ENCODE measurements around the gene GAREM1.

Gene GAREM1

DNA sequence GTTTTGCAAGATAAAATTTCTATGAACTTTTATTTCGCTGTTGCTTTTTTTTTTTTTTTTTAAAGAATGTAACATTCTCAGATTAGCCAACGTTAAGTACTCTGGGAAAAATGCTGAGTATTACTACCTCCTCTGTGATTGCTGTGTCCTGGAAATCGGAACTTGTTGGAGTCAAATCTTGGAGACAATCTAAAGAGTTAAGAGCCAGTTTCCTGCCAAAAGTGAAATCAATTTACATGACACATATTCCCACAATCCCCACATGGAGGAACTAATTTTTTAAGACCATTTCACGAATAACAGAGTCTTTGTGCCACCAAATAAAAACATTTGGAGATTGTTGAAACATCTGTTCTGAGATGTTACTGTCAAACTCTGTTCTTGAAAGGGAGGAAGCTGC, 153.0 kb downstream of the GAREM1 start:
- Histone ChIP-seq H3K4me1 (ENCODE audit: control insufficient read depth, insufficient read depth, low read length) (peaks cover 35% of the 10 kb centered on the region), H3K27me3 (ENCODE audit: control insufficient read depth, insufficient read depth, low read length) (no peaks in the 10 kb centered on the region), H3K4me3 (ENCODE audit: low read length) (peak overlapping the region; percentile 21), H3K9me3 (replicated peaks; ENCODE audit: low read length) (no peaks in the 10 kb centered on the region), H3K4me2 (ENCODE audit: low read length) (peak overlapping the region; percentile 70), H3K36me3 (ENCODE audit: insufficient read depth, low read length) (no peaks in the 10 kb centered on the region), H3K9ac (ENCODE audit: low read depth, low read length) (peak overlapping the region; percentile 68)

DNA sequence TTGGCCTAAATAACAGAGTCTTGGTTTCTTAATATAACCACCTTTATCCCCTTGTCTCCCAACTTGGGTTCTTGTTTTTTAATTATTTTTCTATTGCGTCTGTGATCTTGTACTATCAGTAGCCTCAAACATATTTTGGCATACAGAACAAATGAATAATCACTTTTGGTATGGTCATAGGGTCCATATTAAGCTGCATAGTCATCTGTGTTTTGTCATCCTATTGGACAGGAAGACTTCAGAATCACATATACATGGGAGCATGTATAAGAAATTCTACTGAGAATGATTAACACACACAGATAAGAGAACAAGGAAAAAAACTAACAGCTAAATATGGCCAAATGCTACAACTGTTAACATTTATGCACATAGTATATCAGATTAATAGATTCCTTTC, 154.8 kb downstream of the GAREM1 start:
- H3K9ac ChIP-seq (ENCODE audit: low read depth, low read length) = no peak overlapping the region
- no peaks in the 10 kb centered on the region for H3K9me3 ChIP-seq (replicated peaks; ENCODE audit: low read length)
- H3K36me3 ChIP-seq (ENCODE audit: insufficient read depth, low read length) = no peaks in the 10 kb centered on the region
- no peak overlapping the region for H3K4me2 ChIP-seq (ENCODE audit: low read length)
- peaks cover 35% of the 10 kb centered on the region for H3K4me1 ChIP-seq (ENCODE audit: control insufficient read depth, insufficient read depth, low read length)
- H3K4me3 ChIP-seq (ENCODE audit: low read length) = no peak overlapping the region
- no peaks in the 10 kb centered on the region for H3K27me3 ChIP-seq (ENCODE audit: control insufficient read depth, insufficient read depth, low read length)

DNA sequence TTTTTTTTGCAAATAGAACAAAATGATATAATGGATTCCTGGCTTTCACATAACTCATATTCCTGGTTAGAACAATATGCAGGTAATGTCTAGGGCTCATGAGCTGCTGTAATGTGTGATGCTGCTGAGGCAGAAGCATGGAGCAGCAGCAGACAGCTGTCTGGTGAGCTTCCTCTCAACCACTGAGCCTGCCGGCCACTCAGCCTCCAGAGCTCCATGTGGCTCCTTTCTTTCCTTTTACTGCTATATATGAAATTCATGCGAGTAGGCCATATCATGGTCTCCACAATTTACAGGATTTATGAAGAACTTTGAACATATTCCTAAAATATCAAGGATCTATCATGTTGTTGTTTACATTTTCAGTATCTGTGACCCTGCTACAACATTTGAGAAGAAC, 159.9 kb downstream of the GAREM1 start:
- Histone ChIP-seq H3K4me2 (ENCODE audit: low read length) (no peak overlapping the region), H3K36me3 (ENCODE audit: insufficient read depth, low read length) (no peaks in the 10 kb centered on the region), H3K27me3 (ENCODE audit: control insufficient read depth, insufficient read depth, low read length) (no peaks in the 10 kb centered on the region), H3K4me1 (ENCODE audit: control insufficient read depth, insufficient read depth, low read length) (peaks cover 19% of the 10 kb centered on the region), H3K9me3 (replicated peaks; ENCODE audit: low read length) (no peaks in the 10 kb centered on the region), H3K9ac (ENCODE audit: low read depth, low read length) (no peak overlapping the region), H3K4me3 (ENCODE audit: low read length) (no peak overlapping the region)

DNA sequence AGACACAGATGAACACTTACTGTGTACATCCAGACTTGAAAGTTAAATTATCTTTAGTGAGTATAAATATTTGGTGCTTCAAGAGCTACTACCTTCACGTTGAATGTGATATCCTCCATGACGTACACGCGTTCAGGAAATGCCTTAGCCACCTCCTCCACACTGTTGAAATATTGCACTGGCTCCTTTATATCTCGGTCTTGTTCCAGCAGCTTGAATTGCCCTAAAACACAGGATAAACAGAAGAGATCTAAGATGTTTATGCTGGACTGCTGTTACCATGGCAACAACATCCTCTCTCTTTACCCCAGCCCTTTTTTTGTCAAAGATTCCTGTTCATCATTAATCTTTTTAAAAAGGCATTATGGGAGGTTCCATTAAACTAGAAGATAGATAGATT, 160.6 kb downstream of the GAREM1 start:
- no peak overlapping the region for H3K4me2 ChIP-seq (ENCODE audit: low read length)
- H3K9me3 ChIP-seq (replicated peaks; ENCODE audit: low read length) = no peaks in the 10 kb centered on the region
- H3K4me3 ChIP-seq (ENCODE audit: low read length) = no peak overlapping the region
- H3K9ac ChIP-seq (ENCODE audit: low read depth, low read length) = no peak overlapping the region
- no peaks in the 10 kb centered on the region for H3K36me3 ChIP-seq (ENCODE audit: insufficient read depth, low read length)
- H3K27me3 ChIP-seq (ENCODE audit: control insufficient read depth, insufficient read depth, low read length) = no peaks in the 10 kb centered on the region
- H3K4me1 ChIP-seq (ENCODE audit: control insufficient read depth, insufficient read depth, low read length) = peaks cover 15% of the 10 kb centered on the region

DNA sequence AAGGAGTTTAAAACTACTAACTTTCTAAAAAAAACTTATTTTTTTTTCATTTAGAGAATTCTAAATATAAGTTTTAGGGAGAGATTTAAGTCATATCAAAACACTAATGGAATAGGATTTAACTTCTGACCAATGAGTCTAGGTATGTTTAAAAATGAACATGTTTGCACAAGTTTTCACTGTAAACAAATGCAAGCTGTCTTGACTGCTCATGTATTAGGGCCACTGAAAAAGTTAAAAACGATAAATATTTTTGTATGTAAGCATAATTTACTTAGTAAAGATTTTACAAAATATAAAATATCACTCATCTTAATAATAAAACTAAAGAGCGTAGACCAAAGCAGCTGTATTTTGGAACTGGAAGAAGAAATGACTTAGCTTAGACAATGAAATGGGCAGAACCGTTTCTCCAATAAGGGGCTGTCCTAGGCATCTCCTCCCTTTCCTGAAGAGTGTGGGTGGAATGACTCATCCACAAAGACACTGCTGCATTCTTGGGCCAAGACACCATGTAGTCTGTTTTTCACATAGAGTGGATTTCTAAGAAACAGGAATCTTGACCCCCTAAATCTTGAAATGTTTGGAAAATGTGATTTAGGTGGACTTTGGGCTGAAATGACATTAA, 162.1 kb downstream of the GAREM1 start:
- no peak overlapping the region for H3K4me3 ChIP-seq (ENCODE audit: low read length)
- H3K4me2 ChIP-seq (ENCODE audit: low read length) = peak overlapping the region; percentile 70
- peak overlapping the region; percentile 28 for H3K9ac ChIP-seq (ENCODE audit: low read depth, low read length)
- peaks cover 15% of the 10 kb centered on the region for H3K4me1 ChIP-seq (ENCODE audit: control insufficient read depth, insufficient read depth, low read length)
- H3K36me3 ChIP-seq (ENCODE audit: insufficient read depth, low read length) = no peaks in the 10 kb centered on the region
- H3K27me3 ChIP-seq (ENCODE audit: control insufficient read depth, insufficient read depth, low read length) = no peaks in the 10 kb centered on the region
- H3K9me3 ChIP-seq (replicated peaks; ENCODE audit: low read length) = no peaks in the 10 kb centered on the region

DNA sequence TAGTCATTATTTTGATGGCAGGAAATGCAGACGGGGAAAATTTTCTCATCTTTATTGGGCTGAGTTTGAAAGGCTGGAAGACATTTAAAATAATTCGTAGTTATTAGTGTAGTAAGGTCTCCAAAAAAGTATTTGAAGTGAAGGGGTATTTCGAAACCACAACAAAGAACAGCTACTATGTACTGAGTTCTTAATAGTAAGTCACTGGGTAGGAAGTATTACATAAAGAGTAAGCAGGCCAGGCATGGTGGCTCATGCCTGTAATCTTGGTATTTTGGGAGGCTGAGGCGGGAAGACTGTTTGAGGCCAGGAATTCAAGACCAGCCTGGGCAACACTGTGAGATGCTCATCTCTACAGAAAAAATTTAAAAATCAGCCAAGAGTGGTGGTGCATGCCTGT, 167.3 kb downstream of the GAREM1 start:
- no peak overlapping the region for H3K4me2 ChIP-seq (ENCODE audit: low read length)
- no peak overlapping the region for H3K9ac ChIP-seq (ENCODE audit: low read depth, low read length)
- no peaks in the 10 kb centered on the region for H3K9me3 ChIP-seq (replicated peaks; ENCODE audit: low read length)
- H3K27me3 ChIP-seq (ENCODE audit: control insufficient read depth, insufficient read depth, low read length) = no peaks in the 10 kb centered on the region
- H3K4me3 ChIP-seq (ENCODE audit: low read length) = no peak overlapping the region
- H3K36me3 ChIP-seq (ENCODE audit: insufficient read depth, low read length) = no peaks in the 10 kb centered on the region
- H3K4me1 ChIP-seq (ENCODE audit: control insufficient read depth, insufficient read depth, low read length) = peaks cover 17% of the 10 kb centered on the region

DNA sequence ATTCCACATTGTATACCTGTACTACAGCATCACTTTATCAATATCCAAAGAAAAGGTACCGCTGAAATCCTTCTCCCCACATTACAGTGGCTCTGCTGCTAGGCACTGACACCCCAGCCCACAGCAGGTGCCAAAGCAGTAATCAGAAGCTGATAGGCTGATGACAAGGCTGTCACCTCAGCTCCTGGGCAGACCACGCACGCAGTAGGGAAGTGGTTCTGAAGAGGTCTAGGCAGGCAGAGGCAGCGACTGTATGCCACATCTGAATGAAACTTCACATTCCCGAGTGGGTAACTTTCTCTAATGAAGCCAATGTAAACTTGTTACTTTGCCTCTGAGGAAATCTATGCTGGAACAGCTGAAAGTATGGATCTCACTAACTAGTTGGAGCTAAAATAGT, 167.9 kb downstream of the GAREM1 start:
- Histone ChIP-seq H3K4me1 (ENCODE audit: control insufficient read depth, insufficient read depth, low read length) (peaks cover 19% of the 10 kb centered on the region), H3K9ac (ENCODE audit: low read depth, low read length) (no peak overlapping the region), H3K4me3 (ENCODE audit: low read length) (no peak overlapping the region), H3K36me3 (ENCODE audit: insufficient read depth, low read length) (no peaks in the 10 kb centered on the region), H3K9me3 (replicated peaks; ENCODE audit: low read length) (no peaks in the 10 kb centered on the region), H3K4me2 (ENCODE audit: low read length) (no peak overlapping the region), H3K27me3 (ENCODE audit: control insufficient read depth, insufficient read depth, low read length) (no peaks in the 10 kb centered on the region)

DNA sequence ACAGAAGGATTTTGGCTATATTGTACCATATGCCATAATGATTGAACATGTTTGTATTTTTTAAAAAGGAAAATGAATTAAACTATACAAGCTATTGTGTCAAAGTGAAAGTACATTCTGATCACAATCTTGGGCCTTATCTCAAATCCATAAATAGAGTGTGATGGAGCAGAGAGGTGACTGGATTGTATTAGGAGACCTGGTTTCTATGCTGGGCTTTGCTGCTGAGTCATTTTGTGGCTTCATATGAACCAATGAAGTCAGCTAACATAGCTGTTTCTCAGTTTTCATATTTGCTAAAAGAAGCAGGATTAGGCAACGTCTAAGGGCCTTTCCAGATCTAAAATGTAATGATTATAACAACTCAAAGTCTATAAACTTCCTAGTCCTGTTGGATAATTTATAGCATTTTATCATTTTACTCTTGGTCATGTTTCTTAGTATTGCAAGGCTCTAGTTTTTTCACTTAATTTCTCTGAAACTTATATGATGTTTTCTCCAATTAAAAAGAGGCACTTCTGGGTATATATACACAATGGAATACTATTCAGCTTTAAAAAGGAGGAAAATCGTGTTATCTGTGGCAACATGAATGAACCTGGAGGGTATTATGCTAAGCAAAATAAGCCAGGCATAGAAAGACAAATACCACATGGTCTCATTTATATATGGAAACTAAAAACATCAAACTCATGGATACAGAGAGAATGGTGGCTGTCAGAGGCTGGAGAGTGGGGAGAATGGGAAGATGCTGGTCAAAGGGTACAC, 168.5 kb downstream of the GAREM1 start:
- Histone ChIP-seq H3K27me3 (ENCODE audit: control insufficient read depth, insufficient read depth, low read length) (no peaks in the 10 kb centered on the region), H3K4me3 (ENCODE audit: low read length) (no peak overlapping the region), H3K4me1 (ENCODE audit: control insufficient read depth, insufficient read depth, low read length) (peaks cover 19% of the 10 kb centered on the region), H3K9ac (ENCODE audit: low read depth, low read length) (no peak overlapping the region), H3K9me3 (replicated peaks; ENCODE audit: low read length) (no peaks in the 10 kb centered on the region), H3K36me3 (ENCODE audit: insufficient read depth, low read length) (no peaks in the 10 kb centered on the region), H3K4me2 (ENCODE audit: low read length) (peak overlapping the region; percentile 62)

DNA sequence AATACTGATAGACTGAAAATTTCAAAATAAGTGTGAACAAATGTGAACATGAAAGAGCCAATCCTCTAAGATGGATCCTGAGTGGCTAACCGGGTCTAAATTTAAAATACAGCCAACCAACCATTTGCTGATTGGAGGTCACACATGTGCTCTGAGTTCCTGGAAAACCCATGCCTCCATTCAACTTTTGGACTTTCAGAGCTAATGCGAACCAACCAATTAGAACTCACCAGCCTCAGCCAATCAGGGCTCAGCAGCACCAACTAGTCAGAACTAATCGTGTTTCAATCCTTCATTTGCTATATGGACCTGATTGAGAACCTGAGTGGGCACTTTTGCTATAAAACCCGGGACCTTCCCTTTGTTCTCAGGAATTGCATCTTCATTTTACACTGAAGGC, 169.3 kb downstream of the GAREM1 start:
- no peaks in the 10 kb centered on the region for H3K27me3 ChIP-seq (ENCODE audit: control insufficient read depth, insufficient read depth, low read length)
- peaks cover 19% of the 10 kb centered on the region for H3K4me1 ChIP-seq (ENCODE audit: control insufficient read depth, insufficient read depth, low read length)
- no peak overlapping the region for H3K9ac ChIP-seq (ENCODE audit: low read depth, low read length)
- H3K4me2 ChIP-seq (ENCODE audit: low read length) = peak overlapping the region; percentile 0
- H3K4me3 ChIP-seq (ENCODE audit: low read length) = no peak overlapping the region
- no peaks in the 10 kb centered on the region for H3K36me3 ChIP-seq (ENCODE audit: insufficient read depth, low read length)
- no peaks in the 10 kb centered on the region for H3K9me3 ChIP-seq (replicated peaks; ENCODE audit: low read length)

DNA sequence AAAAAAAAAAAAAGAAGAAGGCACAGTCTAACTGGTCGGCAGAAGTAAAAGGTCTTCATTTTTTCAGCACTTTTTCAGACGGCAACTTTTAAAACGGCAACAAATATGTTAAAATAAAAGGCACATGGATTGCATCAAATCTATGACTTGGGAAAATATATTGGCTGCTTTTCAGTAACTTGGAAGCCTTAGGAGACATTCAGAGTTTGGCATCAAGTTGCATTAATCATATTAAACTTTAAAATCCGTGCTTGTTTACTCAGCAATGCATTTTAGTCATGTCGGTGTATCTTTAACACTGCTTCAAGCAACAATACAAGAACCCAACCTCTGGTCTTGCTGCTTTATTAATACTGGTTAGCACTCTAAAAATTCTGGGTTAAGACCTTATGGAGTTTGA, 169.8 kb downstream of the GAREM1 start:
- Histone ChIP-seq H3K9me3 (replicated peaks; ENCODE audit: low read length) (no peaks in the 10 kb centered on the region), H3K4me1 (ENCODE audit: control insufficient read depth, insufficient read depth, low read length) (peaks cover 19% of the 10 kb centered on the region), H3K9ac (ENCODE audit: low read depth, low read length) (no peak overlapping the region), H3K4me3 (ENCODE audit: low read length) (no peak overlapping the region), H3K27me3 (ENCODE audit: control insufficient read depth, insufficient read depth, low read length) (no peaks in the 10 kb centered on the region), H3K36me3 (ENCODE audit: insufficient read depth, low read length) (no peaks in the 10 kb centered on the region), H3K4me2 (ENCODE audit: low read length) (peak overlapping the region; percentile 0)

DNA sequence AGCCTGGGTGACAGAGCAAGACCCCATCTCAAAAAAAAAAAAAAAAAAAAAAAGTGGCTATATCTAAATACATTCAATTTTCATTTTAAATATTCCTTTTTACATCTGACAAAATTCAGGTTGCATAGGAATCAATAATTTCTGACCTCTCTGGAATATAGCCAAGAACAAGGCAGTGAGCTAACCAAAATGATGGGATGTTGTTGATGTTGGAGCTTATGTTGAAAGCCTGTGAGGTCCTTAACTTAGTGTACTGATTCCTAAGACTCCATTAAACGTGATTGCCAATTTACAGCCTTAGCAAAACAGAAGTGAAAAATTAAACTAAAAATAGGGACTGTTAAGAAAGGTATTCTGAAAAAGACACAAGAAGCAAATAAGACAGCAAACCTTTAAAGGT, 171.2 kb downstream of the GAREM1 start:
- Histone ChIP-seq H3K9me3 (replicated peaks; ENCODE audit: low read length) (no peaks in the 10 kb centered on the region), H3K4me1 (ENCODE audit: control insufficient read depth, insufficient read depth, low read length) (peaks cover 19% of the 10 kb centered on the region), H3K9ac (ENCODE audit: low read depth, low read length) (no peak overlapping the region), H3K4me3 (ENCODE audit: low read length) (no peak overlapping the region), H3K27me3 (ENCODE audit: control insufficient read depth, insufficient read depth, low read length) (no peaks in the 10 kb centered on the region), H3K4me2 (ENCODE audit: low read length) (no peak overlapping the region), H3K36me3 (ENCODE audit: insufficient read depth, low read length) (no peaks in the 10 kb centered on the region)

DNA sequence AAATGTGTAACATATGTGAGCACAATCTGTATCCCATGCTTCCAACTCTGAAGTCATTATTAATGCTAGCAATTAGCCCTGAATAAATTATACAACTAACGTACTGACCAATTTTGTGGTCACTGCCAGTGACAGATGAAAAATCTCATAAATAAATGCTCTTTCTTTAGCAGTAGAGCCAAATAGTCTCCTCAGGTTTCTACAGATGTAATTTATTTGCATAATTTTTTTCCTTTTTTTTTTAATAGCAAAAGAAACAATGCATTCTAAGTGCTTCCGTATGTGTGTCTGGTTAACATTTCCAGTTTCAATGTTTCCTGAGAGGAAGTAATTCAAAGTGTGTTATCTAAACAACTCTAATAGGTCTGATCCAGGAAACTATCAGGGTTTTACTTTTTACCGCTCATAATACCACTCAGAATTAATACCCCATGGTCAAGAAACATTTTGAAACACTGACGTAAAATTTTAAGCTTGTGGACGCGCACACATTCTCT, 172.5 kb downstream of the GAREM1 start:
- H3K36me3 ChIP-seq (ENCODE audit: insufficient read depth, low read length) = no peaks in the 10 kb centered on the region
- H3K4me2 ChIP-seq (ENCODE audit: low read length) = no peak overlapping the region
- H3K4me3 ChIP-seq (ENCODE audit: low read length) = no peak overlapping the region
- no peaks in the 10 kb centered on the region for H3K9me3 ChIP-seq (replicated peaks; ENCODE audit: low read length)
- H3K27me3 ChIP-seq (ENCODE audit: control insufficient read depth, insufficient read depth, low read length) = no peaks in the 10 kb centered on the region
- no peak overlapping the region for H3K9ac ChIP-seq (ENCODE audit: low read depth, low read length)
- H3K4me1 ChIP-seq (ENCODE audit: control insufficient read depth, insufficient read depth, low read length) = peaks cover 19% of the 10 kb centered on the region
